HG02623 (cell line): ENCODE results near the gene BOC.
"Not testable (repeated sequence)": the region's sequence is repeated elsewhere in the genome, so short reads cannot be mapped to it uniquely, and the experiment has no call there.

Source experiments
- ATAC-seq: cut with Tn5 transposase; IDR thresholded peaks from one replicate; pipeline ENCODE4 v1.9.1; 2021; ENCODE audit warnings: moderate library complexity; ENCODE audit not compliant: unreplicated experiment

BOC gene, protein sequence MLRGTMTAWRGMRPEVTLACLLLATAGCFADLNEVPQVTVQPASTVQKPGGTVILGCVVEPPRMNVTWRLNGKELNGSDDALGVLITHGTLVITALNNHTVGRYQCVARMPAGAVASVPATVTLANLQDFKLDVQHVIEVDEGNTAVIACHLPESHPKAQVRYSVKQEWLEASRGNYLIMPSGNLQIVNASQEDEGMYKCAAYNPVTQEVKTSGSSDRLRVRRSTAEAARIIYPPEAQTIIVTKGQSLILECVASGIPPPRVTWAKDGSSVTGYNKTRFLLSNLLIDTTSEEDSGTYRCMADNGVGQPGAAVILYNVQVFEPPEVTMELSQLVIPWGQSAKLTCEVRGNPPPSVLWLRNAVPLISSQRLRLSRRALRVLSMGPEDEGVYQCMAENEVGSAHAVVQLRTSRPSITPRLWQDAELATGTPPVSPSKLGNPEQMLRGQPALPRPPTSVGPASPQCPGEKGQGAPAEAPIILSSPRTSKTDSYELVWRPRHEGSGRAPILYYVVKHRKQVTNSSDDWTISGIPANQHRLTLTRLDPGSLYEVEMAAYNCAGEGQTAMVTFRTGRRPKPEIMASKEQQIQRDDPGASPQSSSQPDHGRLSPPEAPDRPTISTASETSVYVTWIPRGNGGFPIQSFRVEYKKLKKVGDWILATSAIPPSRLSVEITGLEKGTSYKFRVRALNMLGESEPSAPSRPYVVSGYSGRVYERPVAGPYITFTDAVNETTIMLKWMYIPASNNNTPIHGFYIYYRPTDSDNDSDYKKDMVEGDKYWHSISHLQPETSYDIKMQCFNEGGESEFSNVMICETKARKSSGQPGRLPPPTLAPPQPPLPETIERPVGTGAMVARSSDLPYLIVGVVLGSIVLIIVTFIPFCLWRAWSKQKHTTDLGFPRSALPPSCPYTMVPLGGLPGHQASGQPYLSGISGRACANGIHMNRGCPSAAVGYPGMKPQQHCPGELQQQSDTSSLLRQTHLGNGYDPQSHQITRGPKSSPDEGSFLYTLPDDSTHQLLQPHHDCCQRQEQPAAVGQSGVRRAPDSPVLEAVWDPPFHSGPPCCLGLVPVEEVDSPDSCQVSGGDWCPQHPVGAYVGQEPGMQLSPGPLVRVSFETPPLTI

DNA sequence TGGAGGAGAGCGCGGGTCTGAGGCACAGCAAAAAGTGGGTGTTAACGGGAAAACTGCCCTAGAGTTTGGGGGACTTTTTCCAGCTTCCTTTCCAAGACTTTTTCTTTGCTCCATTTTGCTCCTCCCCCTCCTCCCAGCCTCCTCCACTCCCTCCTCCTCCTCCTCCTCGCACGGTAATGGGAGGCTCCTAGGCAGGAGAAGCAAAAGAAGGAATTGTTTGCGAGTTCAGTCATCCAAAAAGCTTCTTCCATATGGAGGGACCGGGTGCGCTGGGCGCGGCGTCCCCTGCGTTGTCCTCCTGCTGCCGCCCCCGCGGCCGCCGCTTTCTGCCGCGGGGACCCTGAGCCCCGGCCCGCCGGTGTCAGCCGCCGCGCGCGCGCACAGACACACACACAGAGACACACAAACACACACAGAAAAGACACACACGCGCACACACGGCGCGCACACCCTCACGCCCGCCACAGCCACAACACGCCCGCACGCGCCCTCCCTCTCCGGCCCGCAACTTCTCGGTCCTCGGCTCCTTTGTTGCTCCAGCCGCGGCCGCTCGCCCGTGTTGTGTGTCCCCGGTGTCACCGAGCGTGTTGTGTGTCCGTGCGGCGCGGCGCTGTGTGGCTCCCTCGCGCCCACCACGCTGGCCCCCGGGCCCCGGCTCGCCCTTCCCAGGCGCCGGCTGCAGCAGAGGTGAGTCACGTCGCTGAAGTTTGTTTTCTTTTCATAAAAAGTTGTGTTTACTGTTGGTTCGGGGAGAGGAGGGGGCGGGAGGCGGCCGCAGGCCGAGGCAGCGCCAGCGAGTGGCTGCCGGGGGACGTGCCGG lies at the start of gene BOC:
TSS of gene BOC (plus strand) at position 228 of the 820 bp plus-strand sequence. CDS start 38,246 bp downstream, outside the sequence.
- ATAC-seq = no peak

DNA sequence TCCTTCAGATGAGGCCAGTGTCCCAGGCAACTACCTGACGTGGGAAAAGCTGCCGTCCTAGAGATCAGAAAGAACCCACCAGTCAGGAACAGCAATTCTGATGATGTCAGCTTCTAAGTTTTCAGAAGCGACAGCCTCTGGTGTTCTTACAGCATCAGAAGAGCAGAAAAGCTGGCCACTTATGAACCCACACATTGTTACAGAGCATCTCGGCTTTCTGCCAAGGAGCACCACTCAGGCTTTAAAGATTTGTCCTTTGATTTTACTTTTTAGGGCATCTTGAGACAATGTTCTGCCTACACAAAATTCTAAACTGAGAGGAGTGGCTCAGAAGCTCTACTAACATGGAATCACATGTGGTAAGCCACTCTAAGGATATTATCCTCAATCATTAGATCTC lies 49.7 kb upstream of the BOC start:
- ATAC-seq = no peak

DNA sequence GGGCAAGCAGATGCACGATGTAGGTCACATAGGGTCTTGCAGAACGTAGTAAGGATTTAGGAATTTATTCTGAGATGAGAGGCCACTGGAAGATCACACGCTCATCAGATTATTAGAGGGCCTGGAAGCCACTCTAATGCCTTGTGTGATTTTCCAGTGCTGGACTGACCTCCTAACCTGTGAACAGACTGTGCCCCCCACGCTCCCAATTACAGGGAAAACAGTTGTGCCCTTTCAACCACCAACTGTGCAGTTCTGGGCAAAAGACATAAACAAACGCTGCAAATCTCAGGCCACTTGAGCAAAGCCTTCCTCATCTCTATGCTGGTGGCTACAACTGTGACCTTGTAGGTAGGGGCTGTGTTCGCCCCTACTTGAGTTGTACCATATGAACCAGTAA lies 48.2 kb upstream of the BOC start:
- no peak for ATAC-seq

DNA sequence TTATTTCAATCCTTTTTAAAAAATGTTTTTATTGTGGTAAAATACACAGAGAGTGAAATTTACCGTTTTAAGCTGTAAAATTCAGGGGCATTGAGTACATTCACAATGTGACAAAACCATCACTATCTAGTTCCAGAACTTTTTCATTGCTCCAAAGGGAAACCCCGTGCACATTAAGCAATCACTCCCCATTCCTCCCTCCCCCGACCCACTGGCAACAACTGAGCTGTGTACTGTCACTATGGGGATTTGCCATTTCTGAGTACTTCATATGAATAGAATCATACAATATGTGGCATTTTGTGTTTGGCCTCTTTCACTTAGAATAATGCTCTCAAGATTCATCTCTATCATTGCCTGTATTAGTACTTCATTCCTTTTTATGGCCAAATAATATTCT lies 45.5 kb upstream of the BOC start:
- no peak for ATAC-seq

DNA sequence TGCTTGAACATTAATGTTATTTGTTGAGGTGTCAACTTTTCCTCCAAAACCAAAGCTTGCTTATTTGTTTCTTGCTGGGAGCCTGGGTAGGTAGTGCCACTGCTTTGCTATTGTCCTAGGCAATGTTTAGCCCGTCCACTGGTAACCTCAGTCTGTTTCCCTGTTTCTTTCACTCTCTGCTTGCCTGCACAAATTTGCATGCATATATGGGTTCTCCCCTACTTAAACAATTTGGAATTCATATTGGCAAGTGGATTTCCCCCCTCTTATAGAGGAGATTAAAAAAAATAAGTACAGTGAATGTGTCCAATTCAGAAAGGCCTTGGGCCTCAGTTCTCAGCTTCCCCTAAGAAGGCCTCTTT lies 45.0 kb upstream of the BOC start:
- no peak for ATAC-seq

DNA sequence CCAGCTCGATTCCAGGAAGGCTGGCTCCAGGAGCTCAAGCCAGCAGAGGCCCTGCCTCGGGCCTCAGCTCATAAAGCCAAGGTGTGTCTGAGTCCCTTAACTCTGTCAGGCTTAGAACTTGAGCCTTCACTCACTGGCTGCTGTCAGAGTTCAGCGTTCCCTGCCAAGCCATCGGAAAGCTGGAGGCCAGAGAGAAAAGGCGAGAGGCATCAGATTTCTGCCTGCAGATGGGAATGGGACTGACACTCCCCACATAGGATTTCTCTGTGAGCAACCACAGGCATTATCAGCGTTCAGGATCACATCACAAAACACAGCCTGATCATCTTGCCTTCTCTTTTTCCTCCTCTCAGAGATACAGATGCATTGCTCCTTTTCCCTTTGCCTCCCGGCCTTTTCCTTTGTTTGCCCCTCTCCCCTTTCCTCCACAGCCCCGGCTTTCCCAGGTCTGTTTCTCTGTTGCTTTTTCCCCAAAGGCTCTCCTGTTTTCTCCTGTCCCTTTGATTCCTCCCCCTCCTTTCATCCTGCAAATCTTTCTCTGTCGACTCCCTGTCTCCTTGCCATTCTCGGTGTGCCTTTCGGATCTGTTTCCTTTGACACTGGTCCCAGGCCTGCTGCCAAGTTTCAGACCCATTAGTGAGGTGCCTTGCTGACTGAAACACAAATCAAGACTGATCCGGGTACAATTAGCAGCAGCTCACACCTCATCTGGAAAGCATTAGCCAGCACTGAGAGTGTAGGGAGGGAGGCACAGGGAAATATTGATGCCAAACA lies 44.5 kb upstream of the BOC start:
- ATAC-seq = no peak

DNA sequence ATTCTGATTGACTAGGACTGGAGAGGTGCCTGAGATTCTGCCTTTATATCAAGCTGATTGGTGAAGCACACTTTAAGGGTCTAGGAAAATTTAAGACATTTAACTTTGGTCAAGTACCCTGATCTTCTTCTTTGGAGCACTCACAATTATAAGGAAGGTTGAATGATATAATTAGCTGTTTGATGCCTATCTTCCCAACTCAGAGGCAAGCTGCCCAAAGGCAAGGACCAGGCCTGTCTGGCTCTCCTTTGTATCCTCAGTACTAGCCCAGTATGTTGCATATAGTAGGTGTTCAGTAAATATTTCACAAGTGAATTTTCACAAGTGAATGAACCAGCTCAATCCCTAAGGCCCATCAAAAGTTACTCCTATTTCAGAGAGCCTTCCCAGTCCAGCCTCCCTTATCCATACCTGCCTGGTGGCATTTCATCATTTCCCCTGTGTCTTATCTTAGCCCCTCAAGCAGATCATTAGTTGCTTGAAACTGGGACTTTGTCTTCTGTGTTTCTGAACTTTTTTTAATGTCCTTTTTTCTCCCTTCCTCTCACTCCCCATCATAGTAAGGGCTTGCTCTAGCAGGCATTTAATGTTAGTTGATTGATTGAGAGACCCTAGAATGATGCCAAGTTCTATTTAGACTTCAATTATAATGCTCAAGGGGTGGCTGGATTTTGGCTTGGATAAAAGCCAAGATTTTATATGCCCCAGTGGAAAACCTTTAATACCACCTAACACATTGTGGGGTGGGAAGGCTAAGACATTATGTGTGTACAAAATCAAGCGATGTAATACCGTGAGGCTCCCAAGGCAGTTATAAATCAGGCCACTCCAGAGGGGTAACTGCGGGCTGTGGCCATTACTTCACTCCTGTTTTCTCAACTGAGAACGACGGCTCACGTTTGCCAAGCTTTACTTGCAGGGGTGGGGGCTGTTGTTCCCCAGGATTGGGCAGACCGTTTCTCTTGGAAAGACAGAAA lies 43.2 kb upstream of the BOC start:
- no peak for ATAC-seq

DNA sequence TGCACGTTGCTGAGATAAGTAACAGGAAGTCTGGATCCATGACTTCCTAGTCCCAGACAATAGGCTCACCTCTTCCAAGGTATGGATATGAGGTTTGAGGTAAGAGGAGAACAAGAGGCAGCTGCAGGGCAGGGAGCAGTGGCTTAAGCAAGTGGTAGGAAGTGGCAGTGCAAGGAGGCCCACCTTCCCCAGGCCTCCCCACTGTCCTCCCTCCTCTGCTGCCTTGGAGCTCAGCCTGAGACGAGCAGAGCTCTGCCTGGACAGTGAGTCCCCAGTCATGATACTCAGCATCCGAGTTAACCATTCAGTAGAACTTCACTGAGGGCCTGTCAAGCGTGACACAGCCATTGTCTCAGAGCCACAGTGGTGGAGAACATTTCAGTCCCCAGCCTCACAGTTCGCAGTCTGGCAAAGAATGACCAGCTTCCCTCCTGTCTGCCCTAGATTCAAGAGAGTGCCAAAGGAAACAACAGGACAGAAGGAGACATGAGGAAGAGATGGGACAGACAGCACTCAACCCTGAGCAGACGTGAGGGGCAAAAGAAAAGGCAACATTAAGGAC lies 41.4 kb upstream of the BOC start:
- no peak for ATAC-seq

DNA sequence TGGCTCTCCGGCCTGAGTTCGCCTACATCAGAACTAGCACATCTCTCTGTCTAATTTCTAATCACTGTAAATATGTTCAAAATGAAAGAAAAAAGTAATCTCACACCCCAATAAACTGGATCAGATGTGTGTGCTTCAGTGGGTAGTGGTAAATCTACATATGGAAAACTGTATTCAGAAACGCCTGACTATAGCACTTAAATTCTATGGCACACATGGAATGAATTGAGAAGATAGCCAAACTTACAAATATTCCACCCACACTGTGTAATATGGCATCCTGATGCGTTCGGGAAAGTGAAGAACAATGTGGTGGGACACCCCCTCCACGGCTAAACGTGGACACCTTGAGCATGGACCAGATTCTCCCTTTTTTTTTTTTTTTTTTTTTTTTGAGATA lies 40.6 kb upstream of the BOC start:
- ATAC-seq = no peak

DNA sequence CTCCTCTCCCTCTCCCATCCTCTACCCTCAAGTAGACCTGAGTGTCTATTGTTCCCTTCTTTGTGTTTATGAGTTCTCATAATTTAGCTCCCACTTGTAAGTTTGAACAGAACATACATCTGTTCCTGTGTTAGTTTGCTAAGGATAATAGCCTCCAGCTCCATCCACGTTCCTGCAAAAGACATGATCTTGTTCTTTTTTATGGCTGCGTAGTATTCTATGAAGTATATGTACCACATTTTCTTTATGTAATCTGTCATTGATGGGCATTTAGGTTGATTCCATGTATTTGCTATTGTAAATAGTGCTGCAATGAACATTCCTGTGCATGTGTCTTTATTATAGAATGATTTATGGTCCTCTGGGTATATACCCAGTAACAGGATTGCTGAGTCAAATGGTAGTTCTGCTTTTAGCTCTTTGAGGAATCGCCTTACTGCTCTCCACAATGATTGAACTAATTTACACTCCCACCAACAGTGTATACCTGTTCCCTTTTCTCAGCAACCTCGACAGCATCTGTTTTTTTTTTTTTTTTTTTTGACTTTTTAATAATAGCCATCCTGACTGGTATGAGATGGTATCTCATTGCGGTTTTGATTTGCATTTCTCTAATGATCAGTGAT lies 39.6 kb upstream of the BOC start:
- ATAC-seq = not testable (repeated sequence)

DNA sequence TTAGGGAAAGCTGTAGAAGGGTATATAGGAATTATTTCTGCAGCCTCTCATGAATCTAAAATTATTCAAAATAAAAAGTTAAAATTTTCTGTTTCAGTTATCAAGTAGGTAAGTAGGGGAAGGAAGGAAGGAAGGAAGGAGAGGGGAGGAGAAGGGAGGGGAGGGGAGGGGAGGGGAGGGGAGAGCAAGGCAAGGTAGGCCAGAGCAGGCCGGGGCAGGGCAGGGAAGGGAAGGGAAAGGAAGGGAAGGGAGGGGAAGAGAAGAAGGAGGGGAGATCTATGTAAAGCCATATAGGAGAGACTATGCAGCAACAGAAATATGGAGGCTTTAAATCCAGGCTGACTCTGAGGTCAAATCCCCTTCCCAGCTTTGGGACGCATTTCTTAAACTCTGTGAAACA lies 38.3 kb upstream of the BOC start:
- ATAC-seq = no peak

DNA sequence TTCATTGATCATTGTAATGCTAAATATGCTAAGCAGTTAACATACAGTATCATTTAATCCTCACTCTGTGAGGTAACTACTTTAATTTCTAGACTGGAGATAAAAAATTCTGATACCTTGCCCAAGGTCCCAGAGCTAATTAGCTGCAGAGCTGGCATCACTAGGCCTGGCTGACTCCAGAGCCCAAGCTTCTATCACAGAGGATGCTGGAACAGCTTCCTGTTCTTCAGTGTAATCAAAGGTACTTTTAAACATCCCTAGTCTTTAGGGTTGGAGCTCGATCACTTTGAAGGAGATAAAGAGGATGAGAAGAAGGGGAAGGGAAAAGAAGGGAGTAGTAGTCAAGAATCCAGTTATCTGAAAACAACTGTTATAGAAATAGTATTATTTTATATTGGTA lies 37.1 kb upstream of the BOC start:
- ATAC-seq = no peak

DNA sequence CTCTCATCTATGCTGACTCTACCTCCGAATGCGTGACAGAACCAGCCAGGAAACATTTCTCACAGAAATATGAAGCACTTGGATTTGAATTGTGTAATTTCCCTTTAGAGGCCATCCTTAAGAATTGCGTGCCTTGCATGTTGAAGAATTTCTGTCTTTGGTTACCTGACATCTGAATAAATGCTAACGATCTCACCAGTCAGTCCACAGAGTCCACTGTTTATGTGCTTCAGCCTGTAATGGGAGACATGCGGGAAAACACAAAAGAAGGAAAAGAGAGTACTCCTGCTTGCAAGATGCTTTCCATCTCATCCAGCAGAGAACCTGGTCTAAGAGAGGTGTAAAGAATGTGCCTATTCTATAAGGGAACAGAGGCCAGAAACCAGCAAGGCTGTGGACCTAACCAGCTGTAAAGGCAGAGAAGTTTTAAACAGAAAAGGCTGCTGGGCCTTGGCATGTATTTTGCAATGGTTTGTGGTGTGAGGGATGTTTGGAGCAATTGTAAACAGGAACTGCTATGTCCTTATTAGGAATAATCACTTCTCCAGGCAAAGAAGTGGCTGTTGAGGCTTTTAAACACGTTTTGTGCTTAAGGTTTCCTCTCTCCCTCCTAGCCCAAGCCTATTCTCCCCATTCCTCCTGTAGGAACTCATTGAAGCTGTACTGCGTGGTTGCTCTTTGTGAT lies 36.4 kb upstream of the BOC start:
- no peak for ATAC-seq

DNA sequence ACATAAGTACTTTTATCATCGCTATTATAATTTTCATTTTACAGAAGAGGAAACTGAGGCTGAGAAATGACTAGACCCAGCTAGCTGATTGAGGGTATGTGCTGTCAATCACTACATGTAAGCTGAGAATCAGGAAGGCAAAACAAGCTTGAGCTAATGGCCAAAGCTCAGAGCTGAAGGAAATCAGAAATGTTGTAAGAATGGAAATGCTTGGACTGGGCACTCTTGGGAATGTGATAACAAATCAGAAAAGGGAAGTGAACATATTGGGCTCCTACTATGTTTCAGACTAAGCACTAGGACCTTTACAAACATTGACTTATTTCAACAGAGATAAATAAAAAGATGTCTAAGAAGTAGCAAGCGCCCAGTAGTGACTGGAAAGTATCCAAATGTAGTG lies 33.8 kb upstream of the BOC start:
- no peak for ATAC-seq

DNA sequence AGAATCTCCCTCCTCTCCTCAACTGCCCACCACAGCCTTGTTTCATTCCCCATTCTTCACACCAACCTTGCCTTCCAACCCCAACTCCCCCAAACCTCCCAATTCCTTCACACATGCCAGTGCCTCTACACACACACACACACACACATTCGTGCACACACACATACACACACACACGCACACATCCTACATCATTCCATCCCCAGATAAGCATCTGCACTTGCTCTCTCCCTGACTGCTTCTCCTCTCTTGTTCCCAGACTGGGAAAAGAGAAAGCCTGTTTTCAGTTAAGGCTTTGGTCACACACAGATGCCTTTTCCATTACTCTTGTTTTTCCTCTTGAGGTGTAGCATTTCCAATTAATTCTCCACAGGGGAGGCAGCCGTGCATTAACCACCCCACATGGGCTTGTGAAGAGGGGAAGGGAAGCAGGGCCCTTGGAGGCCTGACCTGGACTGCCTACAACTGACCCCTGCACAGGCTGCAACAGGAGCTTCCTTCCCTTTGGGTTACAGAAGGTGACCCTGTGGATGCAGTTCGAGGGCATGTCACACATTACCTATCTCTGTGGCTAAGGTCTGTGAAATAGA lies 32.0 kb upstream of the BOC start:
- ATAC-seq = no peak

DNA sequence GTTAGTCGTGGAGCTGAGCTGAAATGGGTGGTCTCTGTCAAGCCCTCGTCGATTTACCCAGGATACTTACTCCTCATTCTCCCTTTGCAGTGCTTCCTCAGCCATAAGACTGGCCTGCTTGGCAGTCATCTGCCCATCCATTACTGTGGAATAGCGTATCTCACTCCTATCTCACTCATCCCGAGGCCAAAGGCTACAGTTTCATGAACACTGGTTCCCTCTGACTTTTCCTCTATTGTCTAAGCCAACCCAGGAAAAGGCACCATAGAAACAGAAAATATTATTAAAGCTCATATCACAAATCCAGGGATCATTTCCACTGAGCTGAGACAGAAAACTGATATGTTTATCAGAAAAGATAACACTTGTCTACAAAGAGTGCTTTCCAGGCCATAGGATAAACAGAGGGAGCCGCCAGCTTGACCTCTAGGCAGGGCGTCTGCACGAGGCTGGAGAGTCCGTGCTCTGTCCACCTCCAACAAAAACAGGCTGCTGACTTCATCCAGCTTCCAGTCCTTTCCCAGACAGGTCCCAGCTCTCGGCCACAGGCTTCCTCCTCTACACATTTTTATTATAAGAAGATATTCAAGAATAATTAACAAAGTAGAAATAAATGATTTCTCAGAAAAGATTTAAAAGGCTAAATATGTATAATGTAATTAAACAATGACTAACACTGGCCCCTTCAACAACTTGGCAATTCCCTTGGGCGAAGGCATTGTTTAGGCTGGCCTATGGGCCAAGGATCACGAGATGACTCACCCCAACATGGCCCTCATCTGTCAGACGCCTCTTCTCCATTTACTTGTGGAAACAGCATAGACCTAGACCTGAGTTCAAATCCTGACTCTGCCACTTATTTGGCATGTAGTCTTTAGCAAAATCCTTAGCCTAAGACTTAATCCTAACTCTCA lies 27.4 kb upstream of the BOC start:
- ATAC-seq = no peak
